HFF-Myc (cell line): ENCODE data around the gene SLC25A29.

Experiments
- DNase-seq: peaks from one replicate; pipeline ENCODE4 v3.0.0-alpha.2; 2011; ENCODE audit warnings: low read depth; ENCODE audit errors: extremely low read depth
- H3K4me3 ChIP-seq: replicated peaks from 2 replicates; pipeline ENCODE4 v1.5.1; 2011; ENCODE audit warnings: low read depth, mild to moderate bottlenecking, control low read depth, low read length
- TF ChIP-seq, protein P1 (sequence below): IDR thresholded peaks from 2 replicates; pipeline ENCODE4 v1.5.1; 2012; ENCODE audit warnings: mild to moderate bottlenecking, low read depth, low read length, control low read depth; ENCODE audit errors: missing control alignments

Gene SLC25A29

DNA sequence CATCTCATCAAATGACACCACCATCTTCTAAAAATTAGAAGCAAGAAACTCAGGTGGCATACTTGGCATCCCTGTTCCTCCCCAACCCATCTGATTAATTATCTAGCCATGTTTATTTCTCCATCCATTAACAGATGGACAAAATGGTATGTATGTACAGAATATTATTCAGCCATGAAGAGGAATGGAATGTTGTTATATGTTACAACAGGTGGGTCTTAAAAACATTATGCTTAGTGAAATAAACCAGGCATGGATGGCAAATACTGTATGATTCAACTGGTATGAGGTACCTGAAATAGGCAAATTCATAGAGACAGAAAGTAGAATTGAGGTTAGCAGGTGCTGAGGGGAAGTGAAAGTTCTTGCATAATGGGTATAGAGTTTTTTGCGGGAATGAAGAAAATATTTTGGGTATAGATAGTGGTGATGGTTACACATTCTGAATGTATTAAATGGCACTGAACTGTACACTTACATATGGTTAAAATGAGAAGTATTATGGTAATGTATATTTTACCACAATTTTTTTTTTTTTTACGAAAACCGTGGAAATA lies 49.8 kb downstream of the SLC25A29 start:
- TF ChIP-seq, protein P1, sequence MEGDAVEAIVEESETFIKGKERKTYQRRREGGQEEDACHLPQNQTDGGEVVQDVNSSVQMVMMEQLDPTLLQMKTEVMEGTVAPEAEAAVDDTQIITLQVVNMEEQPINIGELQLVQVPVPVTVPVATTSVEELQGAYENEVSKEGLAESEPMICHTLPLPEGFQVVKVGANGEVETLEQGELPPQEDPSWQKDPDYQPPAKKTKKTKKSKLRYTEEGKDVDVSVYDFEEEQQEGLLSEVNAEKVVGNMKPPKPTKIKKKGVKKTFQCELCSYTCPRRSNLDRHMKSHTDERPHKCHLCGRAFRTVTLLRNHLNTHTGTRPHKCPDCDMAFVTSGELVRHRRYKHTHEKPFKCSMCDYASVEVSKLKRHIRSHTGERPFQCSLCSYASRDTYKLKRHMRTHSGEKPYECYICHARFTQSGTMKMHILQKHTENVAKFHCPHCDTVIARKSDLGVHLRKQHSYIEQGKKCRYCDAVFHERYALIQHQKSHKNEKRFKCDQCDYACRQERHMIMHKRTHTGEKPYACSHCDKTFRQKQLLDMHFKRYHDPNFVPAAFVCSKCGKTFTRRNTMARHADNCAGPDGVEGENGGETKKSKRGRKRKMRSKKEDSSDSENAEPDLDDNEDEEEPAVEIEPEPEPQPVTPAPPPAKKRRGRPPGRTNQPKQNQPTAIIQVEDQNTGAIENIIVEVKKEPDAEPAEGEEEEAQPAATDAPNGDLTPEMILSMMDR, result no peak
- DNase-seq, result no peak
- H3K4me3 ChIP-seq, result no peak overlapping the region

DNA sequence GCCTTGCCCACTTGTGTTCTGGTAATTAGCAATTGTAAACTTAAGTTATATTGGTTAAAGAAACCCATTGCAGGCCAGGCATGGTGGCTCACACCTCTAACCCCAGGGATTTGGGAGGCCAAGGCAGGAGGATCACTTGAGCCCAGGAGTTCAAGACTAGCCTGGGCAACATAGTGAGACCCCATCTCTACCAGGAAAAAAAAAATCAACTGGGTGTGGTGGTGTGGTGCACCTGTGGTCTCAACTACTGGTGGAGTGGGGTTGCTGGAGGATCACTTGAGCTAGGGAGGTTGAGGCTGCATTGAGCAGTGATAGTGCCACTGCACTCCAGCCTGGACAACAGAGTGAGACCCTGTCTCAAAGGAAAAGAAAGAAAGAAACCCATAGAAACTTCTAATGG lies 53.6 kb downstream of the SLC25A29 start:
- TF ChIP-seq, protein P1, result no peak
- no peak for DNase-seq
- no peak overlapping the region for H3K4me3 ChIP-seq

DNA sequence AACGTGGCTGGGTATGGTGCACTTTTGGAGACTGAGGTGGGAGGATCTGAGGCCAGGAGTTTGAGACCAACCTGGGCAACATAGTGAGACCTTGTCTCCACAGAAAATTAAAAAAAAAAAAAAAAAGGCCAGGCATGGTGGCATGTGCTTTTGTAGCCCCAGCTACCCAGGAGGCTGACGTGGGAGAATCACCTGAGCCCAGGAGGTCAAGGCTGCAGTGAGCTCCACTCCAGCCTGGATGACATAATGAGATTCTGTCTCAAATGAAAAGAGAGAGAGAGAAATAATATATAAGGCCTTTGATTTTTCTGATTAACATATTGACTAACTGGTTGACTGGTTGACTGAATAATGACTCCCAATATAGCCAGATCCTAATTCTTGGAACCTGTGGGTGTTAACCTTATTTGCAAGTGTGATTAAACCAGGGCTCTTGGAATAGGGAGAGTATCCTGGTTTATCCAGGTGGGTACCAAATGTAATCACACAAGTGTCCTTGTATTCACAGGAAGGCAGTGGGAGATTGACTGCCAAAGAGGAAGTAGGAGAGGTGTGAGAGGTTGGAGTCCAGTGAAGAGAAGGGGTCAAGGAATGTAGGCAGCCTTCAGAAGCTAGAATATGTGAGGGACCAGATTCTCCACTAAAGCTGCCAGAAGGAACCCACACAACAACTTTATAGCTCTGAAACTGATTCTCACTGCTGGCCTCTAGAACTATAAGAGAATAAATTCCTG lies 55.3 kb downstream of the SLC25A29 start:
- H3K4me3 ChIP-seq, result no peak overlapping the region
- TF ChIP-seq, protein P1, result no peak
- no peak for DNase-seq

DNA sequence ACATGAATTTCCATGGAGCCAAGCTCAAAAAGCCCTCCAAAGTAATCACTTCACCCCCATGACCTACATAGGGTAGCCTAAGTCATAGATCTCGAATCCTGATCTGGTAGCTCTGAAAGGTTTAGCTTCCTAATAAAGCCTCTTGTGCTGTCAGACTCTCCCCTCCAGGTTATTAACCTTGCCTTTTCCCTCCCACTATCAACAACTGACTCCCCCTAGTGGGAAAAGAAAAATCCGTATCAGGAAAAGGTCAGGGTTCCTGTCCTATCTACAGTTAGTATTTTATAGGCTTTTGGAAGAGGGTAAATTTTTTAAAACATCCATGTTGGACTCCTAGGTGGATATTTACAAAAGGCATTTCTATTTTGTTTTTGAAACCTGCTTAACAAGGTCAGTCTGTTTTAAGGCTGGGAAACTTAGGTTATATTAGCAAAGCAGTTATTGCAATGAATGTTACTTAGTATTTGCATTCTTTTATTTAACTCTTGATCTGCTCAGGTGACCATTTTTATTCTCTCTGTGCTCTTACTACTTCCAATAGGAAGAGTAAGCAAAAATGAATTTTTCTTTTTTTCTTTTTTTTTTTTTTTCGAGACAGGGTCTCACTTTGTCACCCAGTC lies 59.3 kb downstream of the SLC25A29 start:
- no peak overlapping the region for H3K4me3 ChIP-seq
- TF ChIP-seq, protein P1, result peak; percentile 63
- no peak for DNase-seq

DNA sequence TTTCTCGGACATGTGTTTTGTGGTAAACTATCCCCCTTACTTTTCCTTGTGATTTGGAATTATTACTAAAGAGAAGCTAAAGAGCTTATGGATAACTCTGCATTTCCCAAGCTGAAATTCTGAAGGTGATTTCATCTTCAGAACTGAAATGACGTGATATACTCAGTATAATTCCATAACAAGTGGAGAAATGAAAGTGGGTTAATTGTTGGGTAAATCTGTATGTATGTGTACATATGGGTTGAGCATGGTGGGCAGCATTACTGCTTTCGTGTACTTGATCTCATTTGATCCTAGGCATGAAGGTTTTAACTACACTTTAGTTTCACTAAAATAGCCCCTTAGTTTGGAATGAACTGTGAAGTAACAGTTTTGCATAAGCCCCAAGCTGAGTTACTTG lies 63.2 kb downstream of the SLC25A29 start:
- TF ChIP-seq, protein P1, result no peak

DNA sequence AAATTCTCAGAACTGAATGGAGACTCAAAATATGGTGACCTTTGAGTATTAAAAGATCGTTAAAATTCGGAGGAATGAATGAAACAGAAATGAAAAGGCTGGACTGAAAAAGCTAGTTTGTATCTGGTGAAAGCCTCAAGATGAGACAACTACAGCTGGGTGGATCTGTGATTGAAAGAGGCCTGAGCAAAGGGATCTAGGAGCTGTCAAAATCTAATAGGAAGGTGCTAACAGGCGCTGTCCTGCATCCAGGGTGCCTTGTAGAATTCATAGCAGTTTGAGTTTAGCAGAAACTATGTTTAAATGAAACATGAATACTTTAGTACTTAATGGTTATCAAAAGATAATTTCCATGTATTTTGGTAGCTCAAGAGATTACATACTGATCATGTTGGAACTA lies 65.0 kb downstream of the SLC25A29 start:
- peak overlapping the region; percentile 63 for H3K4me3 ChIP-seq
- TF ChIP-seq, protein P1, result no peak
- no peak for DNase-seq

More for the DNA sequence above, 63.2 kb downstream of the SLC25A29 start:
- DNase-seq, result no peak
- H3K4me3 ChIP-seq, result no peak overlapping the region
